Adipose tissue (tissue), 3 donors: ENCODE measurements around the gene GBA3. TPM values are rescaled to one million over a fixed set of nuclear protein-coding genes. Genes with fewer than 3 reads are reported as not detected.

Experiments used
- H3K27ac ChIP-seq: one replicate; pipeline ENCODE4 v1.5.1; 2013; ENCODE audit warnings: low read depth, low read length
- WGBS, 3 donors: extraction: QIAGEN DNeasy Blood & Tissue Kit; methylation state at CpG; one replicate each; pipeline ENCODE4 v1.1.7; 2013; 5-methylcytosine and 5-hydroxymethylcytosine counted together
- polyA plus RNA-seq, 3 donors: library from polyadenylated mRNA; stranded (reverse); fragments of 200-250 nt; gene quantifications; one replicate each; pipeline ENCODE4 v1.2.3, GENCODE V29; 2013
- donor health status: healthy with polysubstance abuse.
- donor health status: Bipolar disorder and iron deficiency.
- donor health status: healthy.

Gene GBA3
- polyA plus RNA-seq, 3 donors: 0.05 to 0.06 TPM; not detected in 1

DNA sequence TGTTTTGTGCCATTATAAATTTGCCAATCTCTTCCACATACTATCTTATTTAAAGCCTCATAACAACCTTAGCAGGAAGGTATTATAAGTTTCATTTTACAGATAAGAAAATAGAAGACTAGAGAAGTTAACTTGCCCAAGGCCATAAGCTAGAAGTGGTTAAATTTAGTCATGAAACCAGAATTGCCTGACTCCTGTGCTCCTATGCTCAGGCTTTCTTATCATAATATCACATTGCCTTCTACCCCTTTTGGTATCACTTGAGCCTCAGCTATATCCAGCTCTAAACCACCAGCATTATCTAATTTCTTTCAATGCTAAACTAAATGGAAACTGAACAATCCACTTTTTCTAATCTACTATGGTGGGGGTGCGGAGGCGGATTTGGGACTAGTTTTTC, 164.7 kb downstream of the GBA3 start:
- WGBS, 3 donors: 85 to 96% (median 94%) methylated on average over 2 of the region's 2 CpGs
- H3K27ac ChIP-seq: no peak overlapping the region

DNA sequence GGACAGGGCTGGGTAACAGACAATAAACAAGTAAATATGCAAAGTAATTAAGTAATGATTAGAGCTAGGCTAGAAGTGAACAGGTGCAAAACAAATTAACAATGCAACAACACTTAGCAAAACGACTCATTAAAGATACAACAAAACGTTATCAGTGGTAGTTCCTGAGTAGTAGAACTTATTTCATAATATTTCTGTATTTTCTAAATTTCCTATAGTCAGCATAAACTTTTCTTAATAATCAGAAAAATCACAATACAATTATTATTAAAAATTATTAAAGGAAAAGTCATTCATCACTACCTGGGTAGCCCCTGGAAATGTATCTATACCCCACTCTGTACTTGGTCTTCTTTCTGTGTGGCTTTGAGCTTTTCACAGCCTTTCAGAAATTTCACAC, 166.6 kb downstream of the GBA3 start:
- 51 to 72% (median 67%) methylated on average over 2 of the region's 2 CpGs for WGBS, 3 donors
- no peak overlapping the region for H3K27ac ChIP-seq

Other genes with a start within 250 kb of the GBA3 start
- 1 to 10 TPM; 6.6 to 9.5 (median 8.8) TPM for gene ADGRA3, start 176.9 kb upstream of the GBA3 start, polyA plus RNA-seq